NCI-H2227 treated with DMSO at 0.1 percent for 48 hours (cell line): ENCODE measurements around the gene PHETA1.

Experiments used
- DNase-seq: peaks from one replicate; lab custom pipeline; 2025; lab: John Stamatoyannopoulos, UW

PHETA1 gene

GRCh38 chr12:111368291-111368787 is 556 bp downstream of the PHETA1 start:
- no peak for DNase-seq

GRCh38 chr12:111367661-111368221 is 1.2 kb downstream of the PHETA1 start:
- no peak for DNase-seq

- no peak for DNase-seq
Observed at GRCh38 chr12:111366583-111366982, 2.3 kb downstream of the PHETA1 start.

GRCh38 chr12:111366075-111366474 is 2.8 kb downstream of the PHETA1 start:
- no peak for DNase-seq

GRCh38 chr12:111363578-111363977 is 5.3 kb downstream of the PHETA1 start:
- DNase-seq, result no peak

- DNase-seq, result no peak
Observed at GRCh38 chr12:111362687-111363475, 6.0 kb downstream of the PHETA1 start.

- DNase-seq, result no peak
Observed at GRCh38 chr12:111361717-111362576, 6.9 kb downstream of the PHETA1 start.

GRCh38 chr12:111361073-111361716 is 7.7 kb downstream of the PHETA1 start:
- DNase-seq, result no peak

GRCh38 chr12:111360325-111360930 is 8.5 kb downstream of the PHETA1 start:
- no peak for DNase-seq

GRCh38 chr12:111359914-111360276 is 9.0 kb downstream of the PHETA1 start:
- DNase-seq, result no peak

GRCh38 chr12:111359231-111359913 is 9.5 kb downstream of the PHETA1 start:
- no peak for DNase-seq

- no peak for DNase-seq
Observed at GRCh38 chr12:111355201-111355925, 13.5 kb downstream of the PHETA1 start.

- no peak for DNase-seq
Observed at GRCh38 chr12:111354511-111354910, 14.4 kb downstream of the PHETA1 start.

- DNase-seq, result no peak
Observed at GRCh38 chr12:111353603-111354295, 15.1 kb downstream of the PHETA1 start.

GRCh38 chr12:111353026-111353425 is 15.9 kb downstream of the PHETA1 start:
- no peak for DNase-seq

- no peak for DNase-seq
Observed at GRCh38 chr12:111352296-111352993, 16.4 kb downstream of the PHETA1 start.

GRCh38 chr12:111351026-111351425 is 17.9 kb downstream of the PHETA1 start:
- no peak for DNase-seq

GRCh38 chr12:111349748-111350520 is 19.0 kb downstream of the PHETA1 start:
- DNase-seq, result no peak
